Measurements from ENCODE around the gene GLI3.

- TF ChIP-seq ZNF512 (CRISPR knock-in tag; IDR thresholded peaks at IDR 0.05; ENCODE audit: borderline replicate concordance) (no peak), ZBTB43 (CRISPR knock-in tag; IDR thresholded peaks at IDR 0.05) (no peak)
- TF ChIP-seq, protein P1, sequence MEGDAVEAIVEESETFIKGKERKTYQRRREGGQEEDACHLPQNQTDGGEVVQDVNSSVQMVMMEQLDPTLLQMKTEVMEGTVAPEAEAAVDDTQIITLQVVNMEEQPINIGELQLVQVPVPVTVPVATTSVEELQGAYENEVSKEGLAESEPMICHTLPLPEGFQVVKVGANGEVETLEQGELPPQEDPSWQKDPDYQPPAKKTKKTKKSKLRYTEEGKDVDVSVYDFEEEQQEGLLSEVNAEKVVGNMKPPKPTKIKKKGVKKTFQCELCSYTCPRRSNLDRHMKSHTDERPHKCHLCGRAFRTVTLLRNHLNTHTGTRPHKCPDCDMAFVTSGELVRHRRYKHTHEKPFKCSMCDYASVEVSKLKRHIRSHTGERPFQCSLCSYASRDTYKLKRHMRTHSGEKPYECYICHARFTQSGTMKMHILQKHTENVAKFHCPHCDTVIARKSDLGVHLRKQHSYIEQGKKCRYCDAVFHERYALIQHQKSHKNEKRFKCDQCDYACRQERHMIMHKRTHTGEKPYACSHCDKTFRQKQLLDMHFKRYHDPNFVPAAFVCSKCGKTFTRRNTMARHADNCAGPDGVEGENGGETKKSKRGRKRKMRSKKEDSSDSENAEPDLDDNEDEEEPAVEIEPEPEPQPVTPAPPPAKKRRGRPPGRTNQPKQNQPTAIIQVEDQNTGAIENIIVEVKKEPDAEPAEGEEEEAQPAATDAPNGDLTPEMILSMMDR (IDR thresholded peaks at IDR 0.05): no peak
Measured at GRCh38 chr7:42065942-42066341, 171.1 kb downstream of the GLI3 start.

All from WTC11 (cell line).